ENCODE measurements around the gene ATXN8OS.

GRCh38 chr13:70090036-70090723, 17.4 kb upstream of the ATXN8OS start:
- TF ChIP-seq POLR2A (IDR thresholded peaks at IDR 0.05; ENCODE audit: low read depth, low read length) (no peak), JUN (IDR thresholded peaks at IDR 0.05; ENCODE audit: borderline replicate concordance, insufficient read depth, insufficient read length, low read depth) (no peak), EZH2 (IDR thresholded peaks at IDR 0.05; ENCODE audit: borderline replicate concordance, low read depth, low read length, severe bottlenecking) (no peak), CTCF (IDR thresholded peaks at IDR 0.05; ENCODE audit: extremely low read depth in 1 of 2, insufficient read depth in 1 of 2, low read depth in 1 of 2, low read length in 2 of 2) (no peak), POLR2AphosphoS5 (IDR thresholded peaks at IDR 0.05; ENCODE audit: insufficient read depth, low read depth, low read length) (no peak), MYC (IDR thresholded peaks at IDR 0.05; ENCODE audit: low read depth, low read length) (no peak), MAX (IDR thresholded peaks at IDR 0.05; ENCODE audit: insufficient read depth, insufficient read length) (no peak), GATA2 (IDR thresholded peaks at IDR 0.05; ENCODE audit: insufficient read depth, insufficient read length, low read depth, low read length) (no peak)
